IMR-90 (cell line): ENCODE results near the gene SLC23A3. TPM values are rescaled to one million over a fixed set of nuclear protein-coding genes. Genes with fewer than 3 reads are reported as not detected.
A peak's percentile ranks its signal among the peaks of the same experiment; 100 is the strongest.

ENCODE experiments used
- ATAC-seq: fragments of 200-7000 bp; cut with Tn5 transposase; 2 replicates; pipeline ENCODE4 v1.9.1; 2020; ENCODE audit warnings: low read depth, mild to moderate bottlenecking, moderate library complexity
- BruUV-seq: library from RNA; stranded (reverse); fragments of 400-500 nt; replicated peaks from 2 replicates; lab custom pipeline; 2021; lab: Mats Ljungman, UMichigan
- CTCF ChIA-PET: fragments of 300-600 bp; formaldehyde crosslinking; extraction: SDS; loops from one replicate; lab custom pipeline; 2021; ENCODE audit warnings: antibody characterized with exemption; lab: Yijun Ruan, JAX
- POLR2A ChIA-PET: fragments of 300-600 bp; sonication (Branson Sonifier 250); formaldehyde crosslinking; loops from one replicate; lab custom pipeline; 2022; ENCODE audit warnings: antibody characterized with exemption; ENCODE audit not compliant: unreplicated experiment; lab: Charles Lee
- DNase-seq: peaks from one replicate; pipeline ENCODE4 v3.0.0; 2013
- H2AFZ ChIP-seq: replicated peaks from 2 replicates; pipeline ENCODE3; 2013; ENCODE audit warnings: low read length, mild to moderate bottlenecking; ENCODE audit not compliant: poor library complexity
- H2AK5ac ChIP-seq: 2 replicates; pipeline ENCODE4 v1.6.1; 2013; ENCODE audit warnings: low read depth, low read length, inconsistent platforms
- H2AK9ac ChIP-seq: replicated peaks from 2 replicates; pipeline ENCODE3; 2013; ENCODE audit warnings: mild to moderate bottlenecking, low read depth, low read length, moderate library complexity; ENCODE audit not compliant: poor library complexity
- H2BK120ac ChIP-seq: 2 replicates; pipeline ENCODE4 v1.6.1; 2013; ENCODE audit warnings: low read depth, low read length, inconsistent platforms
- H2BK15ac ChIP-seq: 3 replicates; pipeline ENCODE4 v1.6.1; 2013; ENCODE audit warnings: low read depth, low read length, inconsistent platforms
- H2BK20ac ChIP-seq: 2 replicates; pipeline ENCODE4 v1.6.1; 2013; ENCODE audit warnings: low read depth, mild to moderate bottlenecking, inconsistent platforms, low read length, moderate library complexity
- H2BK5ac ChIP-seq: 2 replicates; pipeline ENCODE4 v1.6.1; 2013; ENCODE audit warnings: mild to moderate bottlenecking, low read depth, low read length, inconsistent platforms; ENCODE audit not compliant: poor library complexity, severe bottlenecking
- H3K14ac ChIP-seq: replicated peaks from 2 replicates; pipeline ENCODE4 v1.6.1; 2013; ENCODE audit warnings: low read depth, low read length, inconsistent platforms
- H3K18ac ChIP-seq: 2 replicates; pipeline ENCODE4 v1.6.1; 2013; ENCODE audit warnings: low read depth, low read length, control low read depth
- H3K23ac ChIP-seq: 2 replicates; pipeline ENCODE4 v1.6.1; 2013; ENCODE audit warnings: low read depth, low read length, inconsistent platforms
- H3K27ac ChIP-seq: 2 replicates; pipeline ENCODE4 v1.5.1; 2013; ENCODE audit warnings: mild to moderate bottlenecking, control low read depth, low read length; ENCODE audit not compliant: insufficient read depth
- H3K27me3 ChIP-seq: 2 replicates; pipeline ENCODE4 v1.6.1; 2013; ENCODE audit warnings: low read length; ENCODE audit not compliant: control insufficient read depth, insufficient read depth
- H3K36me3 ChIP-seq: 2 replicates; pipeline ENCODE4 v1.6.1; 2013; ENCODE audit warnings: low read length, mixed read lengths; ENCODE audit not compliant: control insufficient read depth, insufficient read depth
- H3K4ac ChIP-seq: 2 replicates; pipeline ENCODE4 v1.6.1; 2013; ENCODE audit warnings: low read depth, low read length, inconsistent platforms
- H3K4me1 ChIP-seq: 2 replicates; pipeline ENCODE4 v1.6.1; 2013; ENCODE audit warnings: low read length, mixed read lengths; ENCODE audit not compliant: control insufficient read depth, insufficient read depth
- H3K4me2 ChIP-seq: 2 replicates; pipeline ENCODE4 v1.6.1; 2013; ENCODE audit warnings: low read depth, mild to moderate bottlenecking, control low read depth, low read length, moderate library complexity
- H3K4me3 ChIP-seq: 2 replicates; pipeline ENCODE4 v1.5.1; 2013; ENCODE audit warnings: low read depth, mild to moderate bottlenecking, control low read depth, low read length, moderate library complexity; ENCODE audit not compliant: insufficient read depth
- H3K56ac ChIP-seq: 2 replicates; pipeline ENCODE4 v1.6.1; 2013; ENCODE audit warnings: low read length, inconsistent platforms; ENCODE audit not compliant: insufficient read depth; ENCODE audit errors: extremely low read depth
- H3K79me1 ChIP-seq, 2 experiments: 2 replicates each; pipeline ENCODE4 v1.6.1; 2013; ENCODE audit warnings: low read length in 2 of 2, inconsistent platforms in 1 of 2, low read depth in 1 of 2
- H3K9ac ChIP-seq: 2 replicates; pipeline ENCODE4 v1.6.1; 2013; ENCODE audit warnings: low read depth, low read length, control low read depth
- H3K9me1 ChIP-seq: 2 replicates; pipeline ENCODE4 v1.6.1; 2013; ENCODE audit warnings: low read length, inconsistent platforms; ENCODE audit not compliant: insufficient read depth
- H3K9me3 ChIP-seq: 2 replicates; pipeline ENCODE4 v1.6.1; 2013; ENCODE audit warnings: low read length; ENCODE audit not compliant: control insufficient read depth, insufficient read depth
- H4K20me1 ChIP-seq: 2 replicates; pipeline ENCODE4 v1.6.1; 2013; ENCODE audit warnings: low read length, inconsistent platforms; ENCODE audit not compliant: insufficient read depth
- H4K5ac ChIP-seq: 2 replicates; pipeline ENCODE4 v1.6.1; 2013; ENCODE audit warnings: mild to moderate bottlenecking, low read depth, low read length, control low read depth
- H4K8ac ChIP-seq, 2 experiments: 2 replicates each; pipeline ENCODE4 v1.6.1; 2013; ENCODE audit warnings: low read depth in 2 of 2, low read length in 2 of 2, control low read depth in 1 of 2, inconsistent platforms in 1 of 2
- H4K91ac ChIP-seq: 2 replicates; pipeline ENCODE4 v1.6.1; 2013; ENCODE audit warnings: low read depth, low read length, inconsistent platforms; ENCODE audit not compliant: insufficient read depth
- BHLHE40 ChIP-seq: fragments of 150-350 bp; IDR thresholded peaks from 2 replicates; pipeline ENCODE4 v1.6.1; 2016; ENCODE audit warnings: mild to moderate bottlenecking, low read depth, low read length
- CEBPB ChIP-seq: IDR thresholded peaks from 2 replicates; pipeline ENCODE4 v1.6.1; 2012; ENCODE audit warnings: low read depth, low read length, improper control_type of control experiment
- CHD1 ChIP-seq: IDR thresholded peaks from 2 replicates; pipeline ENCODE4 v1.6.1; 2012; ENCODE audit warnings: low read depth, low read length, improper control_type of control experiment
- CTCF ChIP-seq: conservative IDR thresholded peaks from 2 replicates; pipeline ENCODE4 v1.5.1; 2012; ENCODE audit warnings: mild to moderate bottlenecking, low read depth, low read length, improper control_type of control experiment
- ELK1 ChIP-seq: fragments of 150-350 bp; IDR thresholded peaks from 2 replicates; pipeline ENCODE4 v1.6.1; 2016; ENCODE audit warnings: low read depth, mild to moderate bottlenecking, low read length, moderate library complexity, borderline replicate concordance
- MAFK ChIP-seq: IDR thresholded peaks from 2 replicates; pipeline ENCODE4 v1.6.1; 2012; ENCODE audit warnings: low read depth, low read length, improper control_type of control experiment
- MXI1 ChIP-seq: IDR thresholded peaks from 2 replicates; pipeline ENCODE4 v1.6.1; 2012; ENCODE audit warnings: low read depth, mild to moderate bottlenecking, low read length, moderate library complexity, borderline replicate concordance
- NFE2L2 ChIP-seq: fragments of 150-350 bp; IDR thresholded peaks from 2 replicates; pipeline ENCODE4 v1.6.1; 2016; ENCODE audit warnings: low read depth, mild to moderate bottlenecking, low read length
- RCOR1 ChIP-seq: IDR thresholded peaks from 2 replicates; pipeline ENCODE4 v1.6.1; 2012; ENCODE audit warnings: mild to moderate bottlenecking, low read length, improper control_type of control experiment; ENCODE audit not compliant: insufficient replicate concordance
- RFX5 ChIP-seq: IDR thresholded peaks from 2 replicates; pipeline ENCODE4 v1.8.0; 2012; ENCODE audit warnings: low read depth, mild to moderate bottlenecking, low read length, moderate library complexity
- WGBS, 2 experiments: methylation state at CpG; one replicate each; pipeline versions ENCODE4 v1.1.5 to v1.1.7; 2013; ENCODE audit warnings: missing lambda C conversion rate in 2 of 2; ENCODE audit not compliant: insufficient read length in 1 of 2; ENCODE audit errors: extremely low coverage in 2 of 2; 5-methylcytosine and 5-hydroxymethylcytosine counted together
- dilution Hi-C: fragments of 300-500 bp; cut with HindIII; formaldehyde crosslinking; loops from one replicate; pipeline ENCODE4 v1.14.3; 2018; ENCODE audit warnings: low sequenced_read_pairs; ENCODE audit not compliant: unreplicated experiment
- in situ Hi-C: fragments of 300-500 bp; cut with MboI; formaldehyde crosslinking; loops from 3 replicates; pipeline ENCODE4 v1.14.3; 2019; ENCODE audit warnings: low sequenced_read_pairs, inconsistent platforms, mixed read lengths
- intact Hi-C: fragments of 100-400 bp; cut with micrococcal nuclease; formaldehyde crosslinking; loops from 2 replicates; pipeline ENCODE4 v1.10.0; 2022
- polyA plus RNA-seq, 3 experiments: library from polyadenylated mRNA; depleted of rRNA; stranded (reverse); fragments of >200 nt; gene quantifications; 2 replicates each; pipeline ENCODE4 v1.2.3, GENCODE V29; 2012; ENCODE audit warnings: low replicate concordance in 1 of 3
- total RNA-seq: library from RNA; depleted of rRNA; stranded (reverse); fragments of >200 nt; gene quantifications from 2 replicates; pipeline ENCODE4 v1.2.3, GENCODE V29; 2012
- TF ChIP-seq, protein P1 (sequence below): fragments of 150-350 bp; IDR thresholded peaks from 2 replicates; pipeline ENCODE4 v1.6.1; 2017; ENCODE audit warnings: mild to moderate bottlenecking, antibody characterized with exemption, low read length, low read depth

Gene SLC23A3
- total and polyA plus RNA-seq, 2 of the 4 experiments (the other 2 are of a cell fraction), result 0.18 to 0.65 TPM

- TF ChIP-seq RFX5, result no peak
- TF ChIP-seq CHD1, result no peak
- TF ChIP-seq MAFK, result no peak
Observed at GRCh38 chr2:219214786-219215185, 45.0 kb upstream of the SLC23A3 start (continued).

GRCh38 chr2:219214141-219214540, 44.3 kb upstream of the SLC23A3 start:
- no TSS peak for BruUV-seq
- TF ChIP-seq CHD1, result no peak
- no peak for TF ChIP-seq RCOR1
- no peak for TF ChIP-seq MXI1
- no peak for TF ChIP-seq CTCF
- TF ChIP-seq, protein P1, sequence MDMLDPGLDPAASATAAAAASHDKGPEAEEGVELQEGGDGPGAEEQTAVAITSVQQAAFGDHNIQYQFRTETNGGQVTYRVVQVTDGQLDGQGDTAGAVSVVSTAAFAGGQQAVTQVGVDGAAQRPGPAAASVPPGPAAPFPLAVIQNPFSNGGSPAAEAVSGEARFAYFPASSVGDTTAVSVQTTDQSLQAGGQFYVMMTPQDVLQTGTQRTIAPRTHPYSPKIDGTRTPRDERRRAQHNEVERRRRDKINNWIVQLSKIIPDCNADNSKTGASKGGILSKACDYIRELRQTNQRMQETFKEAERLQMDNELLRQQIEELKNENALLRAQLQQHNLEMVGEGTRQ, result no peak
- TF ChIP-seq RFX5, result no peak
- no peak for TF ChIP-seq ELK1
- no peak for TF ChIP-seq CEBPB
- TF ChIP-seq NFE2L2, result no peak
- no peak for TF ChIP-seq BHLHE40
- ChIA-PET POLR2A (interaction anchor here (0.6 kb wide), 1 partner anchor 28 kb away, joined by 4 read pairs; no protein-coding TSS in a partner anchor), CTCF (no interaction called here)
- no peak overlapping the region for H3K4me3 ChIP-seq
- no peak overlapping the region for H3K27ac ChIP-seq
- H3K4ac ChIP-seq, result no peak overlapping the region
- peaks cover 8 to 26% of the 10 kb centered on the region in 2 experiments; a peak in 3 of 4 replicates for H3K79me1 ChIP-seq
- H3K9me3 ChIP-seq, result no peaks in the 10 kb centered on the region
- WGBS, 2 experiments, result 96% methylated on average over 8 of the region's 15 CpGs; no CpG with 5 or more reads in 1 of the 2 experiments
- no peak overlapping the region for H3K18ac ChIP-seq
- H3K4me1 ChIP-seq, result peaks cover 1% of the 10 kb centered on the region; the same call in 1 of the 2 replicates
- H2AK9ac ChIP-seq, result peak overlapping the region; percentile 12
- H3K14ac ChIP-seq, result no peak overlapping the region
- H4K91ac ChIP-seq, result no peak overlapping the region
- in situ Hi-C loops, result no loop called here
- dilution Hi-C loops, result no loop called here
- H3K9ac ChIP-seq, result no peak overlapping the region
- no peak overlapping the region for H2BK15ac ChIP-seq
- no peak overlapping the region for H2BK5ac ChIP-seq
- no peak overlapping the region for H4K5ac ChIP-seq
- intact Hi-C loops, result no loop called here
- ATAC-seq, result no peak
- no peak overlapping the region for H2BK20ac ChIP-seq
- no peak overlapping the region for H2AK5ac ChIP-seq
- no peak overlapping the region for H2BK120ac ChIP-seq
- no peak overlapping the region for H3K4me2 ChIP-seq
- H3K27me3 ChIP-seq, result no peaks in the 10 kb centered on the region
- no peak overlapping the region for H4K8ac ChIP-seq
- peaks cover 6% of the 10 kb centered on the region for H3K9me1 ChIP-seq
- peaks cover 52% of the 10 kb centered on the region for H3K36me3 ChIP-seq
- no peak overlapping the region for H2AFZ ChIP-seq
- no peak overlapping the region for H3K23ac ChIP-seq
- no peak overlapping the region for H3K56ac ChIP-seq
- DNase-seq, result no peak
- peaks cover 11% of the 10 kb centered on the region for H4K20me1 ChIP-seq
